ENCODE results near the gene NR2F2. TPM values are rescaled to one million over a fixed set of nuclear protein-coding genes. Genes with fewer than 3 reads are reported as not detected.
A peak's percentile ranks its signal among the peaks of the same experiment; 100 is the strongest.

Gene NR2F2
- total and polyA plus RNA-seq, 2 of the 13 experiments (the other 11 are each of a cell fraction or from before 2014, with no cell fraction given) = 3.5 to 4.7 TPM

GRCh38 chr15:96336596-96337364, 6.3 kb downstream of the NR2F2 start:
- 2% methylated on average over 9 of the region's 9 CpGs for WGBS (ENCODE audit: low lambda C conversion rate)
- H2AFZ ChIP-seq (ENCODE audit: low read length) = no peak overlapping the region
- peaks cover 88% of the 10 kb centered on the region for H3K79me2 ChIP-seq (ENCODE audit: insufficient read depth, low read length)
- H3K4me2 ChIP-seq (ENCODE audit: low read depth, low read length) = peak overlapping the region; percentile 85
- peak overlapping the region; percentile 53 for H3K27ac ChIP-seq (ENCODE audit: extremely low read length, insufficient read depth, low read length)
- peaks cover 31% of the 10 kb centered on the region for H4K20me1 ChIP-seq (ENCODE audit: insufficient read depth, low read length)
- peaks cover 5 to 12% of the 10 kb centered on the region in 2 experiments; a peak in 2 of 5 replicates for H3K36me3 ChIP-seq (replicated peaks in 1 of 2; ENCODE audit: control insufficient read depth in 1 of 2, insufficient read depth in 2 of 2, low read length in 2 of 2)
- H3K4me3 ChIP-seq (replicated peaks in 1 of 3; ENCODE audit: insufficient read depth in 1 of 3, low read depth in 2 of 3, low read length in 3 of 3) = peak overlapping the region; percentile 68 to 94 (median 82)
- no peaks in the 10 kb centered on the region for H3K9me3 ChIP-seq (ENCODE audit: low read length)
- in situ Hi-C loops (cut with HindIII; ENCODE audit: extremely low pct_ligation_motif_present, low pct_unique_long_range_greater_than_20kb) (loop anchor here (10.0 to 25.0 kb wide), 5 partner anchors 162 to 1074 kb away; no protein-coding TSS in a partner anchor), intact Hi-C loops (cut with micrococcal nuclease; ENCODE audit: unreplicated experiment) (no loop called here)
- no peak for FAIRE-seq
- peak; percentile 41 for ATAC-seq
- H3K4me1 ChIP-seq (ENCODE audit: insufficient read depth, low read length) = peaks cover 43% of the 10 kb centered on the region
- ChIA-PET POLR2A (interaction anchor here (1.0 to 2.3 kb wide), 6 partner anchors 10 to 165 kb away, joined by 3 to 6 read pairs (median 5); no protein-coding TSS in a partner anchor), CTCF (ENCODE audit: low intra/inter-chr PET ratio, low total read pairs) (no interaction called here)
- peak; percentile 57 for DNase-seq (ENCODE audit: low spot score)
- BruUV-seq (replicated peaks) = TSS peak; percentile 10
- no peaks in the 10 kb centered on the region; a peak in 1 of 5 replicates for H3K27me3 ChIP-seq (ENCODE audit: control insufficient read depth in 1 of 2, insufficient read depth in 2 of 2, low read length in 2 of 2)
- H3K9ac ChIP-seq (ENCODE audit: insufficient read depth, low read depth, low read length) = peak overlapping the region; percentile 92
- 0 out of 2 replicates have a peak, but pooled peaks have one; percentile 26 for TF ChIP-seq POLR2G (IDR thresholded peaks at IDR 0.05; ENCODE audit: low read depth, low read length)
- no peak for TF ChIP-seq ARNT2 (CRISPR knock-in tag; IDR thresholded peaks at IDR 0.05; ENCODE audit: low read depth)
- TF ChIP-seq SOX13 (IDR thresholded peaks at IDR 0.05) = no peak
- TF ChIP-seq SOX13 (CRISPR knock-in tag; conservative IDR thresholded peaks at IDR 0.05 in 1 of 2, IDR thresholded peaks at IDR 0.05 in 1 of 2) = peak in 1 of 2 experiments; percentile 33; a peak in 1 of 4 replicates
- peak; percentile 36; the same call in 1 of the 2 replicates for TF ChIP-seq KMT2A (CRISPR knock-in tag; IDR thresholded peaks at IDR 0.05)
- peak; percentile 56 for TF ChIP-seq YY1 (IDR thresholded peaks at IDR 0.05; ENCODE audit: insufficient read depth, insufficient replicate concordance, low read depth, low read length)
- 0 out of 2 replicates have a peak, but pooled peaks have one; percentile 5 for TF ChIP-seq TCF7 (IDR thresholded peaks at IDR 0.05; ENCODE audit: low read depth)
- no peak for TF ChIP-seq CREM (IDR thresholded peaks at IDR 0.05)
- TF ChIP-seq CREM (CRISPR knock-in tag; IDR thresholded peaks at IDR 0.05) = no peak
- TF ChIP-seq, protein P1, sequence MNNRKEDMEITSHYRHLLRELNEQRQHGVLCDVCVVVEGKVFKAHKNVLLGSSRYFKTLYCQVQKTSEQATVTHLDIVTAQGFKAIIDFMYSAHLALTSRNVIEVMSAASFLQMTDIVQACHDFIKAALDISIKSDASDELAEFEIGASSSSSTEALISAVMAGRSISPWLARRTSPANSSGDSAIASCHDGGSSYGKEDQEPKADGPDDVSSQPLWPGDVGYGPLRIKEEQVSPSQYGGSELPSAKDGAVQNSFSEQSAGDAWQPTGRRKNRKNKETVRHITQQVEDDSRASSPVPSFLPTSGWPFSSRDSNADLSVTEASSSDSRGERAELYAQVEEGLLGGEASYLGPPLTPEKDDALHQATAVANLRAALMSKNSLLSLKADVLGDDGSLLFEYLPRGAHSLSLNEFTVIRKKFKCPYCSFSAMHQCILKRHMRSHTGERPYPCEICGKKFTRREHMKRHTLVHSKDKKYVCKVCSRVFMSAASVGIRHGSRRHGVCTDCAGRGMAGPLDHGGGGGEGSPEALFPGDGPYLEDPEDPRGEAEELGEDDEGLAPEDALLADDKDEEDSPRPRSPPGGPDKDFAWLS (CRISPR knock-in tag; IDR thresholded peaks at IDR 0.05; ENCODE audit: borderline replicate concordance) = no peak
- peak; percentile 52 for TF ChIP-seq ASH2L (IDR thresholded peaks at IDR 0.05; ENCODE audit: insufficient read length, low read depth, low read length)
- no peak for TF ChIP-seq ZFX (CRISPR knock-in tag; IDR thresholded peaks at IDR 0.05; ENCODE audit: low read depth)
- TF ChIP-seq YEATS2 (CRISPR knock-in tag; IDR thresholded peaks at IDR 0.05; ENCODE audit: borderline replicate concordance) = no peak
- TF ChIP-seq, protein P2, sequence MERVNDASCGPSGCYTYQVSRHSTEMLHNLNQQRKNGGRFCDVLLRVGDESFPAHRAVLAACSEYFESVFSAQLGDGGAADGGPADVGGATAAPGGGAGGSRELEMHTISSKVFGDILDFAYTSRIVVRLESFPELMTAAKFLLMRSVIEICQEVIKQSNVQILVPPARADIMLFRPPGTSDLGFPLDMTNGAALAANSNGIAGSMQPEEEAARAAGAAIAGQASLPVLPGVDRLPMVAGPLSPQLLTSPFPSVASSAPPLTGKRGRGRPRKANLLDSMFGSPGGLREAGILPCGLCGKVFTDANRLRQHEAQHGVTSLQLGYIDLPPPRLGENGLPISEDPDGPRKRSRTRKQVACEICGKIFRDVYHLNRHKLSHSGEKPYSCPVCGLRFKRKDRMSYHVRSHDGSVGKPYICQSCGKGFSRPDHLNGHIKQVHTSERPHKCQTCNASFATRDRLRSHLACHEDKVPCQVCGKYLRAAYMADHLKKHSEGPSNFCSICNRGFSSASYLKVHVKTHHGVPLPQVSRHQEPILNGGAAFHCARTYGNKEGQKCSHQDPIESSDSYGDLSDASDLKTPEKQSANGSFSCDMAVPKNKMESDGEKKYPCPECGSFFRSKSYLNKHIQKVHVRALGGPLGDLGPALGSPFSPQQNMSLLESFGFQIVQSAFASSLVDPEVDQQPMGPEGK (CRISPR knock-in tag; IDR thresholded peaks at IDR 0.05) = peak; percentile 70
- TF ChIP-seq DR1 (CRISPR knock-in tag; IDR thresholded peaks at IDR 0.05) = no peak
- no peak for TF ChIP-seq ATF7 (IDR thresholded peaks at IDR 0.05)
- TF ChIP-seq ATF7 (CRISPR knock-in tag; IDR thresholded peaks at IDR 0.05) = no peak
- no peak for TF ChIP-seq LCORL (IDR thresholded peaks at IDR 0.05)
- peak; percentile 31; the same call in 1 of the 2 replicates for TF ChIP-seq LCORL (CRISPR knock-in tag; IDR thresholded peaks at IDR 0.05)
- TF ChIP-seq SAP130 (CRISPR knock-in tag; IDR thresholded peaks at IDR 0.05; ENCODE audit: low read depth) = peak; percentile 55; the same call in 1 of the 2 replicates
